ENCODE measurements around the gene DPPA3. TPM values are rescaled to one million over a fixed set of nuclear protein-coding genes. Genes with fewer than 3 reads are reported as not detected.

DPPA3 gene
- total RNA-seq, 1 donor: not detected

- no peak overlapping the region for H3K4me3 ChIP-seq (ENCODE audit: insufficient read depth, low read length)
- H3K9me3 ChIP-seq (ENCODE audit: low read depth, low read length): no peaks in the 10 kb centered on the region
- H3K27ac ChIP-seq (ENCODE audit: low read depth, low read length): no peak overlapping the region
- no peaks in the 10 kb centered on the region for H4K20me1 ChIP-seq (ENCODE audit: insufficient read depth, low read length)
- H3K36me3 ChIP-seq (ENCODE audit: insufficient read depth, low read length): no peaks in the 10 kb centered on the region
- no peak overlapping the region for H3K4me2 ChIP-seq (ENCODE audit: insufficient read depth, low read length)
- no peak overlapping the region for H2AFZ ChIP-seq (ENCODE audit: low read length)
- no peaks in the 10 kb centered on the region for H3K4me1 ChIP-seq (ENCODE audit: insufficient read depth, low read length)
- no peak for DNase-seq (ENCODE audit: insufficient read length, low spot score, missing footprints)
- no peaks in the 10 kb centered on the region for H3K27me3 ChIP-seq (ENCODE audit: insufficient read depth, low read length)
- no peak for TF ChIP-seq CTCF (IDR thresholded peaks at IDR 0.05; ENCODE audit: extremely low read depth, low read depth, low read length)
- H3K79me2 ChIP-seq (ENCODE audit: insufficient read depth, low read length): no peaks in the 10 kb centered on the region
These were observed 1.7 kb downstream of the DPPA3 start for GRCh38 chr12:7712841-7713442.

DNA sequence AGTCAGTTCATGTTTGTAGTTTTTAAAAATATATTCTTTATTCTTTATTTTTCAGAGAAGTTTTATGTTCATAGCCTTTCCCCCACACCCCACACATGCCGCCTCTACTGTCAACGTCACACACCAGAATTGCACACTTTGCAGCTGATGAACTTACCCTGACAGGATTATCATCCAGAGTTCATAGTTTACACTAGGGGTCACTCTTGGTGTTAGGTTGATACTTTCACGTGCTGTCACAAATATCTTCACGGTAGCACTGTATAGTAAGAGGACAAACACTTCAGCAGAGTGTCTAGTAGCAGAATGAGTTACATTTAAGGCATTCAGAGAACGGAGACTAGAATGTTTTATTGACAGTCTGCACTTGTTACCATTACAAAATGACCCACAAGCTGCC is 5.1 kb downstream of the DPPA3 start:
- Histone ChIP-seq H4K20me1 (ENCODE audit: insufficient read depth, low read length) (no peaks in the 10 kb centered on the region), H2AFZ (ENCODE audit: low read length) (no peak overlapping the region), H3K4me3 (ENCODE audit: insufficient read depth, low read length) (no peak overlapping the region), H3K4me2 (ENCODE audit: insufficient read depth, low read length) (no peak overlapping the region), H3K79me2 (ENCODE audit: insufficient read depth, low read length) (no peaks in the 10 kb centered on the region), H3K4me1 (ENCODE audit: insufficient read depth, low read length) (no peaks in the 10 kb centered on the region), H3K27ac (ENCODE audit: low read depth, low read length) (no peak overlapping the region), H3K9me3 (ENCODE audit: low read depth, low read length) (no peaks in the 10 kb centered on the region), H3K27me3 (ENCODE audit: insufficient read depth, low read length) (no peaks in the 10 kb centered on the region), H3K36me3 (ENCODE audit: insufficient read depth, low read length) (no peaks in the 10 kb centered on the region)
- no peak for DNase-seq (ENCODE audit: insufficient read length, low spot score, missing footprints)
- TF ChIP-seq CTCF (IDR thresholded peaks at IDR 0.05; ENCODE audit: extremely low read depth, low read depth, low read length): no peak

DNA sequence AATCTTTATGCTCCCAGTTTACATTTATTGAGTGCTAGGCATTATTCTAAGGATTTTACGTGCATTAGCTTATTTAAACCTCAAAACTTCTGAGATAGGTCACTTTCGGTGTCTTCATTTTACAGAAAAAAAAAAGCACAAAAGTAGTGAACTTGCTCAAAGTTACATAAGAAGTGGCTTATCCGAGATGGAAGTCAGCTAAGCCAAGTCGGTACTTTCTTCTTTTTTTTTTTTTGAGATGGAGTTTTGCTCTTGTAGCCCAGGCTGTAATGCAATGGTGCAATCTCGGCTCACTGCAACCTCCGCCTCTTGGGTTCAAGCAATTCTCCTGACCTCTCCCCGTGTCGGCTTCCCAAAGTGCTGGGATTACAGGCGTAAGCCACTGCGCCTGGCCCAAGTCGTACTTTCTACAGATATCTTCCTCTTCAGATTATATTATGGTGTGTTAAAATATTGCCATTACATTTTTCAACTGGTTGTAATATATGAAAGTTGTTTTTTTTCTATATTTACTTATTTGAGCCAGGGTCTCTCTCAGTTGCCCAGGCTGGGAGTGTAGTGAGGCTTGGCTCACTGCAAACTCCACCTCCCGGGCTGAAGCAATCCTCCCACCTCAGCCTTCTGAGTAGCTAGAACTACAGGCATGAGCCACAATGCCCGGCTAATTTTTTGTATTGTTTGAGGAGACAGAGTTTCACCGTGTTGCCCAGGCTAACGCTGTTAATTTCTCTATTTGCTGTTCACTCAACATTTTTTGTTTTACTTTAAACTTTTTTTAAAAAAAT is 8.9 kb downstream of the DPPA3 start:
- Histone ChIP-seq H3K4me1 (ENCODE audit: insufficient read depth, low read length) (no peaks in the 10 kb centered on the region), H3K27me3 (ENCODE audit: insufficient read depth, low read length) (no peaks in the 10 kb centered on the region), H3K4me2 (ENCODE audit: insufficient read depth, low read length) (no peak overlapping the region), H3K4me3 (ENCODE audit: insufficient read depth, low read length) (no peak overlapping the region), H3K27ac (ENCODE audit: low read depth, low read length) (no peak overlapping the region), H2AFZ (ENCODE audit: low read length) (no peak overlapping the region), H4K20me1 (ENCODE audit: insufficient read depth, low read length) (no peaks in the 10 kb centered on the region), H3K79me2 (ENCODE audit: insufficient read depth, low read length) (no peaks in the 10 kb centered on the region), H3K36me3 (ENCODE audit: insufficient read depth, low read length) (no peaks in the 10 kb centered on the region), H3K9me3 (ENCODE audit: low read depth, low read length) (no peaks in the 10 kb centered on the region)
- no peak for DNase-seq (ENCODE audit: insufficient read length, low spot score, missing footprints)
- no peak for TF ChIP-seq CTCF (IDR thresholded peaks at IDR 0.05; ENCODE audit: extremely low read depth, low read depth, low read length)

GRCh38 chr12:7723926-7724325 is 12.7 kb downstream of the DPPA3 start:
- H3K4me1 ChIP-seq (ENCODE audit: insufficient read depth, low read length): no peaks in the 10 kb centered on the region
- H3K4me3 ChIP-seq (ENCODE audit: insufficient read depth, low read length): no peak overlapping the region
- H3K36me3 ChIP-seq (ENCODE audit: insufficient read depth, low read length): no peaks in the 10 kb centered on the region
- no peaks in the 10 kb centered on the region for H3K9me3 ChIP-seq (ENCODE audit: low read depth, low read length)
- TF ChIP-seq CTCF (IDR thresholded peaks at IDR 0.05; ENCODE audit: extremely low read depth, low read depth, low read length): no peak
- no peaks in the 10 kb centered on the region for H3K79me2 ChIP-seq (ENCODE audit: insufficient read depth, low read length)
- H3K27ac ChIP-seq (ENCODE audit: low read depth, low read length): no peak overlapping the region
- no peak for DNase-seq (ENCODE audit: insufficient read length, low spot score, missing footprints)
- H4K20me1 ChIP-seq (ENCODE audit: insufficient read depth, low read length): no peaks in the 10 kb centered on the region
- no peaks in the 10 kb centered on the region for H3K27me3 ChIP-seq (ENCODE audit: insufficient read depth, low read length)
- H2AFZ ChIP-seq (ENCODE audit: low read length): no peak overlapping the region
- H3K4me2 ChIP-seq (ENCODE audit: insufficient read depth, low read length): no peak overlapping the region
